Vagina (tissue), 2 donors: ENCODE measurements around the gene DDHD1.

ENCODE experiments used
- POLR2AphosphoS5 ChIP-seq, 2 donors: sonication (generic); formaldehyde crosslinking; IDR thresholded peaks; one replicate each; pipeline ENCODE4 v1.9.0; 2017; ENCODE audit warnings: antibody characterized with exemption in 2 of 2, mild to moderate bottlenecking in 2 of 2, low read depth in 1 of 2; ENCODE audit not compliant: insufficient read depth in 1 of 2
- TF ChIP-seq, protein P1 (sequence below), 3 experiments: fragments of 450-650 bp in 2 of 3; fragments of 200-600 bp in 1 of 3; sonication (generic) in 1 of 3; IDR thresholded peaks; one replicate each; pipeline ENCODE4 v1.5.1; 2017 to 2019; ENCODE audit warnings: antibody characterized with exemption in 3 of 3, mild to moderate bottlenecking in 2 of 3, moderate library complexity in 2 of 3

- TF ChIP-seq, protein P1, sequence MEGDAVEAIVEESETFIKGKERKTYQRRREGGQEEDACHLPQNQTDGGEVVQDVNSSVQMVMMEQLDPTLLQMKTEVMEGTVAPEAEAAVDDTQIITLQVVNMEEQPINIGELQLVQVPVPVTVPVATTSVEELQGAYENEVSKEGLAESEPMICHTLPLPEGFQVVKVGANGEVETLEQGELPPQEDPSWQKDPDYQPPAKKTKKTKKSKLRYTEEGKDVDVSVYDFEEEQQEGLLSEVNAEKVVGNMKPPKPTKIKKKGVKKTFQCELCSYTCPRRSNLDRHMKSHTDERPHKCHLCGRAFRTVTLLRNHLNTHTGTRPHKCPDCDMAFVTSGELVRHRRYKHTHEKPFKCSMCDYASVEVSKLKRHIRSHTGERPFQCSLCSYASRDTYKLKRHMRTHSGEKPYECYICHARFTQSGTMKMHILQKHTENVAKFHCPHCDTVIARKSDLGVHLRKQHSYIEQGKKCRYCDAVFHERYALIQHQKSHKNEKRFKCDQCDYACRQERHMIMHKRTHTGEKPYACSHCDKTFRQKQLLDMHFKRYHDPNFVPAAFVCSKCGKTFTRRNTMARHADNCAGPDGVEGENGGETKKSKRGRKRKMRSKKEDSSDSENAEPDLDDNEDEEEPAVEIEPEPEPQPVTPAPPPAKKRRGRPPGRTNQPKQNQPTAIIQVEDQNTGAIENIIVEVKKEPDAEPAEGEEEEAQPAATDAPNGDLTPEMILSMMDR (IDR thresholded peaks at IDR 0.05): no peak
- TF ChIP-seq POLR2AphosphoS5 (IDR thresholded peaks at IDR 0.05; ENCODE audit: insufficient read depth in 1 of 2, low read depth in 1 of 2): no peak
Observed at GRCh38 chr14:53002576-53002975, 150.5 kb downstream of the DDHD1 start.
